DMS53 (cell line): Measurements from ENCODE around the gene ELMO1.
A peak's percentile ranks its signal among the peaks of the same experiment; 100 is the strongest.

Experiments used
- DNase-seq: peaks from one replicate; lab custom pipeline; 2025; lab: John Stamatoyannopoulos, UW

The ELMO1 gene

GRCh38 chr7:37218956-37219355 lies 229.7 kb downstream of the ELMO1 start:
- DNase-seq = peak; percentile 27

GRCh38 chr7:37216923-37217322 lies 231.7 kb downstream of the ELMO1 start:
- DNase-seq = no peak

- no peak for DNase-seq
Observed at GRCh38 chr7:37216156-37216852, 232.4 kb downstream of the ELMO1 start.

- DNase-seq = no peak
Observed at GRCh38 chr7:37215290-37215923, 233.3 kb downstream of the ELMO1 start.

GRCh38 chr7:37212556-37212955 lies 236.1 kb downstream of the ELMO1 start:
- no peak for DNase-seq

GRCh38 chr7:37212051-37212450 lies 236.6 kb downstream of the ELMO1 start:
- no peak for DNase-seq

- DNase-seq = no peak
Observed at GRCh38 chr7:37211097-37211880, 237.4 kb downstream of the ELMO1 start.

- DNase-seq = no peak
Observed at GRCh38 chr7:37209195-37209594, 239.5 kb downstream of the ELMO1 start.

GRCh38 chr7:37208528-37208927 lies 240.1 kb downstream of the ELMO1 start:
- DNase-seq = peak; percentile 79

GRCh38 chr7:37206192-37206591 lies 242.5 kb downstream of the ELMO1 start:
- DNase-seq = no peak

GRCh38 chr7:37205451-37205850 lies 243.2 kb downstream of the ELMO1 start:
- no peak for DNase-seq

- no peak for DNase-seq
Observed at GRCh38 chr7:37201876-37202198, 246.8 kb downstream of the ELMO1 start.

GRCh38 chr7:37201003-37201875 lies 247.4 kb downstream of the ELMO1 start:
- peak; percentile 87 for DNase-seq

- peak; percentile 90 for DNase-seq
Observed at GRCh38 chr7:37198906-37199485, 249.7 kb downstream of the ELMO1 start.

- no peak for DNase-seq
Observed at GRCh38 chr7:37198041-37198905, 250.4 kb downstream of the ELMO1 start.

- no peak for DNase-seq
Observed at GRCh38 chr7:37197108-37197507, 251.6 kb downstream of the ELMO1 start.

- no peak for DNase-seq
Observed at GRCh38 chr7:37196676-37197075, 252.0 kb downstream of the ELMO1 start.

GRCh38 chr7:37195388-37195787 lies 253.3 kb downstream of the ELMO1 start:
- DNase-seq = no peak

GRCh38 chr7:37194943-37195342 lies 253.7 kb downstream of the ELMO1 start:
- no peak for DNase-seq

GRCh38 chr7:37193775-37194135 lies 254.9 kb downstream of the ELMO1 start:
- no peak for DNase-seq
